GM12891 (cell line): Measurements from ENCODE around the gene FARS2.

Source experiments
- POLR2A ChIP-seq: IDR thresholded peaks from 2 replicates; pipeline ENCODE4 v1.6.1; 2011; ENCODE audit warnings: low read depth, low read length, control low read depth
- TAF1 ChIP-seq: IDR thresholded peaks from 2 replicates; pipeline ENCODE4 v1.6.1; 2011; ENCODE audit warnings: low read depth, low read length, control low read depth

GRCh38 chr6:5684320-5685053 lies 423.2 kb downstream of the FARS2 start:
- TF ChIP-seq TAF1 (no peak), POLR2A (no peak)
